Measurements from ENCODE around the gene SNCA.

Gene SNCA

GRCh38 chr4:89707467-89707866 lies 129.5 kb downstream of the SNCA start:
- DNase-seq (ENCODE audit: low read depth in 3 of 3): no peak

GRCh38 chr4:89704651-89705395 lies 132.1 kb downstream of the SNCA start:
- no peak for DNase-seq (ENCODE audit: low read depth in 3 of 3)

- DNase-seq (ENCODE audit: low read depth in 3 of 3): no peak
Observed at GRCh38 chr4:89703829-89704590, 133.0 kb downstream of the SNCA start.

- DNase-seq (ENCODE audit: low read depth in 3 of 3): no peak
Observed at GRCh38 chr4:89700766-89701423, 136.1 kb downstream of the SNCA start.

GRCh38 chr4:89685690-89686089 lies 151.3 kb downstream of the SNCA start:
- DNase-seq (ENCODE audit: low read depth in 3 of 3): no peak

- DNase-seq (ENCODE audit: low read depth in 3 of 3): no peak
Observed at GRCh38 chr4:89685277-89685676, 151.7 kb downstream of the SNCA start.

- DNase-seq (ENCODE audit: low read depth in 3 of 3): no peak
Observed at GRCh38 chr4:89684536-89684935, 152.4 kb downstream of the SNCA start.

- DNase-seq (ENCODE audit: low read depth in 3 of 3): no peak
Observed at GRCh38 chr4:89682808-89683207, 154.2 kb downstream of the SNCA start.

- DNase-seq (ENCODE audit: low read depth in 3 of 3): no peak
Observed at GRCh38 chr4:89681671-89682070, 155.3 kb downstream of the SNCA start.

- no peak for DNase-seq (ENCODE audit: low read depth in 3 of 3)
Observed at GRCh38 chr4:89681219-89681618, 155.7 kb downstream of the SNCA start.

- DNase-seq (ENCODE audit: low read depth in 3 of 3): no peak
Observed at GRCh38 chr4:89674876-89675459, 162.0 kb downstream of the SNCA start.
